Nephron (organoid): ENCODE results near the gene PLPP1.

Source experiments
- H3K27ac Mint-ChIP-seq, 3 experiments: 2 replicates each; pipeline ENCODE4 v1.8.0; 2020; ENCODE audit warnings: mixed read lengths in 3 of 3, mild to moderate bottlenecking in 2 of 3, moderate library complexity in 1 of 3
- H3K27me3 Mint-ChIP-seq: 2 replicates; pipeline ENCODE4 v1.8.0; 2021; ENCODE audit warnings: low read depth, mild to moderate bottlenecking, moderate library complexity, mixed read lengths
- H3K36me3 Mint-ChIP-seq: 2 replicates; pipeline ENCODE4 v1.8.0; 2020; ENCODE audit warnings: low read depth, mixed read lengths
- H3K4me1 Mint-ChIP-seq: 2 replicates; pipeline ENCODE4 v1.8.0; 2020; ENCODE audit warnings: mixed read lengths
- H3K4me3 Mint-ChIP-seq, 3 experiments: 2 replicates each; pipeline ENCODE4 v1.8.0; 2020; ENCODE audit warnings: mild to moderate bottlenecking in 3 of 3, mixed read lengths in 3 of 3, moderate library complexity in 2 of 3
- H3K9me3 Mint-ChIP-seq: 2 replicates; pipeline ENCODE4 v1.8.0; 2020; ENCODE audit warnings: mixed read lengths
- TF ChIP-seq, protein P1 (sequence below), 3 experiments: fragments of 200-600 bp; sonication (generic); IDR thresholded peaks; one replicate each; pipeline ENCODE4 v1.5.0; 2021; ENCODE audit warnings: antibody characterized with exemption in 3 of 3; ENCODE audit not compliant: unreplicated experiment in 3 of 3

PLPP1 gene

DNA sequence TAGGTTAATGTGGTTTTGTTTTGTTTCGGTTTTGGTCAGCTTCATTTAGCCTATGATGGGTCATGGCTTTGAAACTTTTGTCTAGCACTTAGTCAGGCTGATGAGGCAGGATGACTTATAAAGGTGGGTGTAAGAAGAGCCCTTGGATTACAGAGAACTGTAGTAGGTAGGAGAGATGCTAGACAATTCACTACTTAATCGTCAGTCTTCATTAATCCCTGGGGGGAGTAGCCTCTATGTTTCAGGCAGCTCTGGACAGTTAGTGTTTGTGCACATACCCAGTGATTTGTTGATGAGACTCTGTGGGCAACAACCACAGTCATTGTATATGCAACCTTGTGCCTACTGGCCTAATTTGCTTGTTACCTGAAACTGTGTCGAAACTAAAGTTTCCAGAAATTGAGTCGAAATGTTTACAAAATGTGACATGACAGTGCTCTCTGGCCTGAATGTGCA is 113.7 kb downstream of the PLPP1 start:
- Mint-ChIP-seq H3K27ac (peak overlapping the region; percentile 36 to 89 (median 84)), H3K9me3 (no peaks in the 10 kb centered on the region), H3K36me3 (peaks cover 54% of the 10 kb centered on the region), H3K27me3 (no peaks in the 10 kb centered on the region), H3K4me3 (no peak overlapping the region), H3K4me1 (peaks cover 54% of the 10 kb centered on the region)
- TF ChIP-seq, protein P1, sequence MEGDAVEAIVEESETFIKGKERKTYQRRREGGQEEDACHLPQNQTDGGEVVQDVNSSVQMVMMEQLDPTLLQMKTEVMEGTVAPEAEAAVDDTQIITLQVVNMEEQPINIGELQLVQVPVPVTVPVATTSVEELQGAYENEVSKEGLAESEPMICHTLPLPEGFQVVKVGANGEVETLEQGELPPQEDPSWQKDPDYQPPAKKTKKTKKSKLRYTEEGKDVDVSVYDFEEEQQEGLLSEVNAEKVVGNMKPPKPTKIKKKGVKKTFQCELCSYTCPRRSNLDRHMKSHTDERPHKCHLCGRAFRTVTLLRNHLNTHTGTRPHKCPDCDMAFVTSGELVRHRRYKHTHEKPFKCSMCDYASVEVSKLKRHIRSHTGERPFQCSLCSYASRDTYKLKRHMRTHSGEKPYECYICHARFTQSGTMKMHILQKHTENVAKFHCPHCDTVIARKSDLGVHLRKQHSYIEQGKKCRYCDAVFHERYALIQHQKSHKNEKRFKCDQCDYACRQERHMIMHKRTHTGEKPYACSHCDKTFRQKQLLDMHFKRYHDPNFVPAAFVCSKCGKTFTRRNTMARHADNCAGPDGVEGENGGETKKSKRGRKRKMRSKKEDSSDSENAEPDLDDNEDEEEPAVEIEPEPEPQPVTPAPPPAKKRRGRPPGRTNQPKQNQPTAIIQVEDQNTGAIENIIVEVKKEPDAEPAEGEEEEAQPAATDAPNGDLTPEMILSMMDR (IDR thresholded peaks at IDR 0.05; ENCODE audit: unreplicated experiment in 3 of 3) = no peak

GRCh38 chr5:55418994-55419968 is 115.5 kb downstream of the PLPP1 start:
- H3K36me3 Mint-ChIP-seq = peaks cover 52% of the 10 kb centered on the region
- H3K9me3 Mint-ChIP-seq = no peaks in the 10 kb centered on the region
- no peaks in the 10 kb centered on the region for H3K27me3 Mint-ChIP-seq
- peaks cover 58% of the 10 kb centered on the region for H3K4me1 Mint-ChIP-seq
- TF ChIP-seq, protein P1 (IDR thresholded peaks at IDR 0.05; ENCODE audit: unreplicated experiment in 3 of 3) = no peak
- peak overlapping the region; percentile 77 to 89 (median 84) for H3K27ac Mint-ChIP-seq
- peak overlapping the region; percentile 1 to 2 (median 2) for H3K4me3 Mint-ChIP-seq

- Mint-ChIP-seq H3K4me3 (no peak overlapping the region), H3K9me3 (no peaks in the 10 kb centered on the region), H3K36me3 (peaks cover 36% of the 10 kb centered on the region), H3K27ac (peak overlapping the region; percentile 15 to 67 (median 26)), H3K4me1 (peaks cover 42% of the 10 kb centered on the region), H3K27me3 (no peaks in the 10 kb centered on the region)
- TF ChIP-seq, protein P1 (IDR thresholded peaks at IDR 0.05; ENCODE audit: unreplicated experiment in 3 of 3) = no peak
Measured at GRCh38 chr5:55416306-55416705, 118.5 kb downstream of the PLPP1 start.

- peaks cover 32% of the 10 kb centered on the region for H3K36me3 Mint-ChIP-seq
- TF ChIP-seq, protein P1 (IDR thresholded peaks at IDR 0.05; ENCODE audit: unreplicated experiment in 3 of 3) = no peak
- peaks cover 29% of the 10 kb centered on the region for H3K4me1 Mint-ChIP-seq
- H3K9me3 Mint-ChIP-seq = no peaks in the 10 kb centered on the region
- H3K27me3 Mint-ChIP-seq = no peaks in the 10 kb centered on the region
- peak overlapping the region; percentile 16 to 76 (median 33) for H3K27ac Mint-ChIP-seq
- H3K4me3 Mint-ChIP-seq = no peak overlapping the region
Measured at GRCh38 chr5:55415071-55415470, 119.7 kb downstream of the PLPP1 start.

GRCh38 chr5:55413644-55414043 is 121.1 kb downstream of the PLPP1 start:
- TF ChIP-seq, protein P1 (IDR thresholded peaks at IDR 0.05; ENCODE audit: unreplicated experiment in 3 of 3) = no peak
- no peaks in the 10 kb centered on the region for H3K9me3 Mint-ChIP-seq
- no peaks in the 10 kb centered on the region for H3K27me3 Mint-ChIP-seq
- peaks cover 16% of the 10 kb centered on the region for H3K4me1 Mint-ChIP-seq
- H3K27ac Mint-ChIP-seq = no peak overlapping the region
- H3K36me3 Mint-ChIP-seq = peaks cover 36% of the 10 kb centered on the region
- no peak overlapping the region for H3K4me3 Mint-ChIP-seq
